ENCODE measurements around the gene TCF7L1.
"Not testable (repeated sequence)": the region's sequence is repeated elsewhere in the genome, so short reads cannot be mapped to it uniquely, and the experiment has no call there.

The TCF7L1 gene

GRCh38 chr2:85132834-85133637, at the start of gene TCF7L1:
Gene TCF7L1, plus strand, starts transcription at chr2:85133392. Its CDS starts 293 bp downstream, at chr2:85133685.
- DNase-seq, result peak; percentile 55

DNA sequence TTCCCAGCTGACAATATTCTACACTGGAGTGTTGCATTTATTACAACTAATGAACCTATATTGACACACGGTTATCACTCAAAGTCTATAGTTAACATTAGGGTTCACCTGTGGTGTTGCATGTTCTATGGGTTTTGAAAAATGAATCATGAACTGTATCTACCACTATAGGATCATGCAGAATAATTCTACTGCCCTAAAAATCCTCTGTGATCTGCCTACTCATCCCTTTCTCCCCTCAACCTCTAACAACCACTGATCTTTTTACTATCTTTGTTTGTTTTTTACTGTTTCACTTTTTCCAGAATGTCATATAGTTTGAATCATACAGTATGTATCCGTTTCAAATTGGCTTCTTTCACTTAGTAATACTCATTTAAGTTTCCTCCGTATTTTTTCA, 47.6 kb upstream of the TCF7L1 start:
- no peak for DNase-seq

GRCh38 chr2:85087541-85087940, 45.7 kb upstream of the TCF7L1 start:
- DNase-seq, result no peak

DNA sequence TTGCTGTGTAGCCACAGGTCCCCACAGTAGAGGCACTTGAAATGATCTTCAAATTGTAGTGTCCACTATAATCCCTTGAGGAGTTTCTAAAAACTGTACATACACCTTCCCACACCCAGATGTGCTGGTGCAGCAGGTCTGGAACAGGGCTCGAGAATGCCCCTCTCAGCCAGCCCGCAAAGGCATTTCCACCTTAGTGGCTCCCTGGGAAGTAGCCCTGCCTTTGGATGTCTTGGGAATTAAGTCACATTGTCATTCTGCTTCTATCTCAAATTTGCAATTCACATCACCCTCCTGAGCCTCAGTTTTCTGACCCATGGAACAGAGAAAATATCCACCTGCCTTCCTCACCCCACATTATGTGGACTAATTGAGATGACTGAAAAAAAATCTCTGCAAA, 44.3 kb upstream of the TCF7L1 start:
- DNase-seq, result no peak

- no peak for DNase-seq
These were observed 43.6 kb upstream of the TCF7L1 start for GRCh38 chr2:85089585-85089984.

DNA sequence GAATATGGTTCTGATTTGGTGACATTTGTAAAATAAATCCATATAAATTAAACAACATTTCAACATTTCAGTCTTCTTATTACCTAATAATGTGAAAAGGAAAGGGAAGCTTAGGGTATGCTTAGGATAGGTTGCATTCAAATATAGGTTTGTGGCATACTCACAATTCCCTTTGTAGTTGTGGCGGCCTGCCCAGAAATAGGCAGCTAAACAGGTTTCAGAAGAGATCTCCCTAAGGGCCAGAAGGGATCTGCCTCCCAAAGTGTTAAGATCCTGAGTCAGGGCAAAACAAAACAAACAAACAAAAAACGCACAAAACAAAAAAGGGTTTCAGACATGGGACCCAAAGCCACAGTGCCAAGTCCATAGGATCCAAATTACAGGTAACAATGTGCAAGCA, 41.4 kb upstream of the TCF7L1 start:
- no peak for DNase-seq

- DNase-seq, result no peak
These were observed 38.1 kb upstream of the TCF7L1 start for GRCh38 chr2:85095094-85095493.

- no peak for DNase-seq
These were observed 36.6 kb upstream of the TCF7L1 start for GRCh38 chr2:85096616-85097015.

GRCh38 chr2:85104228-85104627, 29.0 kb upstream of the TCF7L1 start:
- no peak for DNase-seq

DNA sequence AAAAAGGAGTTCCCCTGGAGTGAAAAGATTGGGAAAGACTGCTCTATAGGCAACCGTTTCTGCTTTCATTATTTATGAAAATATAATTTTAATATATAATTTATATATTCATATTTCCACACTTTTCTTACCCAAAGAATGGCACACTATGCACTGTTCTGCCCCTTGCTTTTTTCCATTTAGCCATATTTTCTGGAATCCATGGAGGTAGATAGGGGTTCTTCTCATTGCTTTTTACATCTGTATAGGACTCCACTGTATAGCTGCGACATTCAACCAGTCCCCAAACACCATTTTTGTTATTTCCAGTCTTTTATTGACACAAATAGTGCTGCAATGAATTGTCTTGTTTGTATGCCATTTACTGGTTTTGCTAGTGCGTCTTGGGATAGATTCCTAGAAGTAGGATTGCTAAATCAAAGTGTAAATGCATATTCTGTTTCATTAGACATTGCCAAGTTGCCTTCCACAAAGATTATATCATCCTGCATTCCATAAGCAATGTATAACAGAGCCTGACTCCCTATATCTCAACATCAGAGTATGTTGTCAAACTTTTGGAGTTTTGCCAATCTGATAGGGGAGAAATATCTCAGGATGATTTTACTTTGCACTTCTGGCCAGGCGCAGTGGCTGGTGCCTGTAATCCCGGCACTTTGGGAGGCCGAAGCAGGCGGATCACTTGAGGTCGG, 26.6 kb upstream of the TCF7L1 start:
- DNase-seq, result no peak

DNA sequence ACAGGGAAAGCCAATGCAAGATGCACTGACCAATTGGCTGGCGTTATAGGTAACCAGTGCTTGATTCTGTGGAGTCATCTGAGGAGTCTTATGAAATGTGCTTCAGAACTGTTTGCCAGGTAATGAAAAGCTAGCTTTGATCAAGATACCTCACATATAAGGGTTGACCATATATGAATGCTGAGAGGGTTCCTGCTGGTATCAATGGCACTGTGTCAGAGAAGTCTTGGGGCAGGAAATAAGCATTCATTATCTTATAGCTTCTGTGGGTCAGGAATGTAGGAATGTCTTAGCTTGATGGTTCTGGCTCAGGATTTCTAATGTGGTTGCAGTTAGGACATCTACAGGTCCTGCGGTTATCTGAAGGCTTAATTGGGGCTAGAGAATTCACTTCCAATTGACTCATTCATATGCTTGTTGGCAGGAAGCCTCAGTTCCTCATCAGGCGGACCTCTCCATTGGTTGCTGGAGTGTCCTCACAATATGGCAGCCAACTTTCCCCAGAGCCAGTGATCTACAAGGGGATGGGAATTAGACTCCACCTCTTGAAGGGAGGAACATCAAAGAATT, 22.1 kb upstream of the TCF7L1 start:
- DNase-seq, result no peak

DNA sequence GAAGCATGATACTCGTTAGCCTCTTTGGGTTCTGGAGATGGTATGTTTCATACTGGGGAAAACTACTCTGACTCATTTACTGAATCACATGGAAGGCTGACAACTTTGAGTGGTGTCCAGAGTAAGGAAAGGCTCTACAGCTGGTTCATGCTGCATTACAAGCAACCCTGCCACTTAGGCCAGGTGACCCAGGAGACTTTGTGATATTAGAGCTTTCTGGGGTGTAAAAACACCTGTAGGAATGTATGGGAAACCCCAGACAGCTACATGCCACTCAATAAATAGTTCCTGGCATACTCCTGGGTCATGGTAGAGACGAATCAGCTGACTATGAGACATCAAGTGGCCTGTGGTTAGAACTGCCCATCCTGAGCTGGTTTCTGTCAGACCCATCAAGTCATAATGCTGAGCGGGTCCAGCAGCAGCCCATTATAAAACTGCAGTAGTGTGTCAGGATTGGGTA, 21.3 kb upstream of the TCF7L1 start:
- DNase-seq, result no peak

DNA sequence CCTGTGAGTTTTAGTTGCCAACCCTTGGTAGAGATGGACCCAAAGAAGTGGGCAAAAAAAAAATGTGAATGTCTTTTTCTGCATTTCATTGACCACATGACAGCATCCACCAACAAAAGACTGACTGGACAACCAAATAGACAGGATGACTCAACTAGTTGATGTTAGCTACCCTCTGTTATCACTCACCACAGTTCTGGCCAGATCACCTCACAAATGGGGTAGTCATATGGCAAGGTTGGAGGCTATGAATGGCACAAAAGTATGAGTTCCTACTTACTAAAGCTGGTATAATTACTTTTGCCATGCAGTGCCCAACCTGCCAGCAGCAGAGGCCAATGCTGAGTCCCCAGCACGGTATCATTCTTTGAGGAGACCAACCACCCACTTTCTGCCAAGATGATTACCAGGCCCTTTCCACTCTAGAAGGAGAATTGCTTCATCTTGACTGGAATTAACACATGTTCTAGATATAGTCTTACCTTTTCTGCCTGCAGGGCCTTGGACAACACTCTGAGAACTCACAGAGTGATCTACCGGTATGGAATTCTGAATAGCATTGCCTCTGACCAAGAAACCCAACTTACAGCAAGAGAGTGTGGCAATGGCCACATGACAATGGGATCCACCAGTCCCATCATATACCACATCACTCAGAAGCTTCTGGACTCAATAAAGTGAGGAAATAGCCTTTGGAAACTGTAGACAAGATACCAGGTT, 20.1 kb upstream of the TCF7L1 start:
- no peak for DNase-seq

GRCh38 chr2:85114586-85115330, 18.4 kb upstream of the TCF7L1 start:
- no peak for DNase-seq

DNA sequence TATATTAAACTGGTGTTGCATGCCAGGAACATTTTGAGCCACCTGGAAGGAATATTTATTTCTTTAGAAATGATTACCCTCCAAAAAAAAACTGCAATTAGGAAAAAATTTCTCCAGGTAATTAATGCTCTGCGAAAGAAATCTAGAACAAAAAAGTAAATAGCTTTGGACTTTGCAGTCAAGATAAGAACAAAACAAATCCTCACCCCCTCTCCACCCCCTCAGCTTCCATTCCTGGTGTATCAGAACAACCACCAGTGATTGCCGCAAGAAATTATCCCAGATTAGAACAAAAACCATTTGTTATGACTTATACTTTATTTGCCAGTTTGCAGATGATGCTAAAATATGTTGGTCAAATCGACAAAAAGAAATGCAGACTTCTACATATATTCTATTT, 17.0 kb upstream of the TCF7L1 start:
- DNase-seq, result no peak

DNA sequence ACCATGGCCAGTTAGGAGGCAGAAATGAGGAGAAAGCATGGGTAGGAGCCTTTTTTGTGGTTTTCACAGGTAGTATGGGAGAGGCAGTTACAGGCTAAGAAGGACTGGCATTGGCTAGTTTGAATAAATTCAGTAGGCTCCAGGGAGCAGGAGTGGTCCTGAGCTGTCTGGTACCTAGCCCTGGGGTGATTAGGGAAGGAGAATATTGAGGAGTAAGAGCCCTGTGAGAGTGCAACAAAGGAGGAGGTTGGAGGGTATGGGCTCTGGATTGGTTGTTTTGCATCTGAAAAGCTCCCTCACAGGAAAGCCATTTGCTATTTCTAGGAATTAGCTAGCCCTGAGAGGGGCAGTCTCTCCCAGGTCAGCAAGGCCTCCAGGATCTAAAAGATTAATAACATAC, 13.3 kb upstream of the TCF7L1 start:
- DNase-seq, result no peak

DNA sequence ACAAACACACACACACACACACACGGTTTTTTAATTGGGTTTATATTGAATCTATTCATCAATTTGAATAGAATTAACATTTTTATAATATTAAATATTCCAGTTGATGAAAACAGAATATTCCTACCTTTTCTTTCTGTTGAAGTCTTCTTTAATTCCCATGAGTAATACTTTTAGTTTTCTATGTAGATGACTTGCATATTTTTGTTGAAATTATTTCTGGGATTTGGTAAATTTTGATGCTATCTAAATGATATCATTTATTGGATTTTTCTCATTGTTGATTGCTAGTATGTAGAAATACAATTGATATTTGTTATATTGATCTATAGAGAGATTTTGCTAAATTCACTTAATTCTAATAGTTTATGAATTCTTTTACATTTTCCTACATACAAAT, 12.8 kb upstream of the TCF7L1 start:
- no peak for DNase-seq

DNA sequence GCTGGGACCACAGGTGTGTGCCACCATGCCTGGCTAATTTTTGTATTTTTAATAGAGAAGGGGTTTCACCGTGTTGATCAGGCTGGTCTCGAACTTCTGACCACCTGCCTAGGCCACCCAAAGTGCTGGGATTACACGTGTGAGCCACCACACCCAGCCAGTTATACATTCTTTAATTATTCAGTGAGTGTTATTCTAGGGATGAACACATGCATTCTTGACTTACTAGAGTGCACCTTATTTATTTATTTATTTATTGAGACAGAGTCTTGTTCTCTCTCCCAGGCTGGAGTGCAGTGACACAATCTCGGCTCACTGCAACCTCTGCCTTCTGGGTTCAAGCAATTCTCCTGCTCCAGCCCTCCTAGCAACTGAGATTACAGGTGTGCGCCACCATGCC, 6.7 kb upstream of the TCF7L1 start:
- DNase-seq, result not testable (repeated sequence)

GRCh38 chr2:85129861-85130260, 3.3 kb upstream of the TCF7L1 start:
- no peak for DNase-seq

- no peak for DNase-seq
These were observed 2.8 kb upstream of the TCF7L1 start for GRCh38 chr2:85130407-85130806.

GRCh38 chr2:85131116-85131515, 2.1 kb upstream of the TCF7L1 start:
- DNase-seq, result no peak

- DNase-seq, result no peak
These were observed 795 bp upstream of the TCF7L1 start for GRCh38 chr2:85132397-85132796.

Data from NCI-H1048 (cell line).